SU-DHL-6 (cell line): ENCODE data around the gene RYR2.

ENCODE experiments used
- H2AFZ ChIP-seq: fragments of 200-600 bp; sonication (generic); 2 replicates; pipeline ENCODE4 v1.6.1; 2014; ENCODE audit warnings: low read depth, mild to moderate bottlenecking, moderate library complexity, mixed read lengths, antibody characterized with exemption, low read length; ENCODE audit not compliant: severe bottlenecking
- H3F3A ChIP-seq: fragments of 200-600 bp; shearing (Covaris generic); 2 replicates; pipeline ENCODE4 v1.6.0; 2016; ENCODE audit warnings: antibody characterized with exemption, mild to moderate bottlenecking; ENCODE audit not compliant: insufficient read depth
- H3K27ac ChIP-seq: fragments of 200-600 bp; sonication (generic); 2 replicates; pipeline ENCODE4 v1.5.1; 2016; ENCODE audit warnings: low read depth, mild to moderate bottlenecking, low read length, moderate library complexity, mixed read lengths
- H3K27me3 ChIP-seq: fragments of 200-600 bp; sonication (generic), shearing (Covaris generic); 2 replicates; pipeline ENCODE4 v1.6.0; 2014; ENCODE audit warnings: mild to moderate bottlenecking, low read length
- H3K36me3 ChIP-seq: fragments of 200-600 bp; sonication (generic); 2 replicates; pipeline ENCODE4 v1.6.1; 2014; ENCODE audit warnings: mild to moderate bottlenecking, low read length, mixed read lengths
- H3K4me2 ChIP-seq: fragments of 300-600, 200-600 bp; shearing (Covaris generic), sonication (generic); 2 replicates; pipeline ENCODE4 v1.6.0; 2014; ENCODE audit warnings: low read length, low read depth, mild to moderate bottlenecking; ENCODE audit not compliant: poor library complexity, severe bottlenecking
- H3K4me3 ChIP-seq: fragments of 200-600 bp; sonication (generic); 2 replicates; pipeline ENCODE4 v1.5.1; 2014; ENCODE audit warnings: antibody characterized with exemption, low read length, mild to moderate bottlenecking, mixed read lengths; ENCODE audit not compliant: insufficient read depth, poor library complexity, severe bottlenecking
- H3K79me2 ChIP-seq: fragments of 200-600 bp; sonication (generic); 2 replicates; pipeline ENCODE4 v1.6.1; 2014; ENCODE audit warnings: mild to moderate bottlenecking, low read length, moderate library complexity; ENCODE audit not compliant: insufficient read depth
- H3K9ac ChIP-seq: fragments of 200-600 bp; sonication (generic); 2 replicates; pipeline ENCODE4 v1.7.0; 2014; ENCODE audit warnings: mild to moderate bottlenecking, low read length
- H3K9me2 ChIP-seq: fragments of 200-600 bp; sonication (generic); replicated peaks from 2 replicates; pipeline ENCODE4 v1.6.1; 2014; ENCODE audit warnings: low read length; ENCODE audit not compliant: insufficient read depth
- H3K9me3 ChIP-seq: fragments of 200-600 bp; sonication (generic); 2 replicates; pipeline ENCODE4 v1.6.1; 2014; ENCODE audit warnings: low read length, mixed read lengths; ENCODE audit not compliant: insufficient read depth
- H4K20me1 ChIP-seq: fragments of 200-600 bp; sonication (generic); 2 replicates; pipeline ENCODE4 v1.6.1; 2014; ENCODE audit warnings: low read depth, mild to moderate bottlenecking, antibody characterized with exemption, low read length, moderate library complexity, mixed read lengths
- CTCF ChIP-seq: fragments of 200-600 bp; sonication (generic); IDR thresholded peaks from one replicate; pipeline ENCODE4 v1.5.1; 2017; ENCODE audit warnings: antibody characterized with exemption, mild to moderate bottlenecking, low read length, moderate library complexity; ENCODE audit not compliant: insufficient read depth, poor library complexity, severe bottlenecking
- EZH2phosphoT487 ChIP-seq: fragments of 200-600 bp; sonication (generic), shearing (Covaris generic); conservative IDR thresholded peaks from 2 replicates; pipeline ENCODE4 v1.6.1; 2018; ENCODE audit warnings: mild to moderate bottlenecking, antibody characterized with exemption, low read length, moderate library complexity, mixed read lengths

Gene RYR2

DNA sequence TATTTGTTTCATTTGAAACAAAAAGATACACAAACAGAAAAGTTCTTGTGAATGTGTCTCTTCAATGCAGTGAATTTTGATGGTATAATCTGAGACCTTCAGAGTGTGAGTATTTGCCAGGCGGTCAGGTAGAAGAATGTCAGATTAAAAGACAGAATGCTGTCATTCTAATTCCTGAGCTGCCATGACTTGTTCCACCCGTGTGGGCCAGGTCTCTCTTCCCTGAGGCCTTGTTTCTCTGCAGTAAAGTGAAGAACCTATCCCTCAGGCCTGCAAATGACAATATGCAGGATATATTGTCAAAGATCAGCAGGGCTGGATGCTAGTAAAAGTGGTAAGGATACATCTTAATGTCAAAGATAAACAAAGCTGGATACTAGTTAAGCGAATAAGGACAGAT lies 737.4 kb downstream of the RYR2 start:
- H3K4me3 ChIP-seq = no peak overlapping the region
- H3K9me2 ChIP-seq = no peaks in the 10 kb centered on the region
- no peaks in the 10 kb centered on the region for H3K9me3 ChIP-seq
- H3K27me3 ChIP-seq = no peaks in the 10 kb centered on the region
- H3K4me2 ChIP-seq = no peak overlapping the region
- no peak overlapping the region for H2AFZ ChIP-seq
- H3K36me3 ChIP-seq = no peaks in the 10 kb centered on the region
- H3K27ac ChIP-seq = no peak overlapping the region
- H4K20me1 ChIP-seq = no peaks in the 10 kb centered on the region
- TF ChIP-seq EZH2phosphoT487 (no peak), CTCF (no peak)
- H3K79me2 ChIP-seq = no peaks in the 10 kb centered on the region
- no peaks in the 10 kb centered on the region for H3F3A ChIP-seq
- no peak overlapping the region for H3K9ac ChIP-seq

- Histone ChIP-seq H3K4me3 (no peak overlapping the region), H3K27ac (no peak overlapping the region), H3K4me2 (no peak overlapping the region)
These were observed 744.2 kb downstream of the RYR2 start for GRCh38 chr1:237786066-237786719.

GRCh38 chr1:237788069-237788468 lies 746.1 kb downstream of the RYR2 start:
- Histone ChIP-seq H3K27me3 (no peaks in the 10 kb centered on the region), H4K20me1 (no peaks in the 10 kb centered on the region), H3K36me3 (no peaks in the 10 kb centered on the region), H3K9me2 (no peaks in the 10 kb centered on the region), H3K79me2 (no peaks in the 10 kb centered on the region), H3K4me3 (no peak overlapping the region), H3K4me2 (no peak overlapping the region), H2AFZ (no peak overlapping the region), H3K9ac (no peak overlapping the region), H3K9me3 (no peaks in the 10 kb centered on the region), H3K27ac (no peak overlapping the region), H3F3A (no peaks in the 10 kb centered on the region)
- TF ChIP-seq CTCF (no peak), EZH2phosphoT487 (no peak)

More at GRCh38 chr1:237786066-237786719, 744.2 kb downstream of the RYR2 start:
- Histone ChIP-seq H3K79me2 (no peaks in the 10 kb centered on the region), H2AFZ (no peak overlapping the region), H3F3A (no peaks in the 10 kb centered on the region), H4K20me1 (no peaks in the 10 kb centered on the region), H3K9me2 (no peaks in the 10 kb centered on the region), H3K9me3 (no peaks in the 10 kb centered on the region), H3K36me3 (no peaks in the 10 kb centered on the region), H3K27me3 (no peaks in the 10 kb centered on the region), H3K9ac (no peak overlapping the region)
- TF ChIP-seq CTCF (no peak), EZH2phosphoT487 (no peak)
